ENCODE measurements around the gene USP43.
"Not testable (repeated sequence)": the region's sequence is repeated elsewhere in the genome, so short reads cannot be mapped to it uniquely, and the experiment has no call there.

Gene USP43

GRCh38 chr17:9644910-9645751 lies at the start of gene USP43:
TSS of gene USP43 (plus strand) at chr17:9645517. CDS start at chr17:9645633, 116 bp downstream.
- no peak for DNase-seq

GRCh38 chr17:9597638-9598037 lies 47.7 kb upstream of the USP43 start:
- DNase-seq = not testable (repeated sequence)

- no peak for DNase-seq
Observed at GRCh38 chr17:9598661-9599060, 46.7 kb upstream of the USP43 start.

GRCh38 chr17:9604583-9604982 lies 40.7 kb upstream of the USP43 start:
- DNase-seq = not testable (repeated sequence)

- DNase-seq = no peak
Observed at GRCh38 chr17:9606453-9606852, 38.9 kb upstream of the USP43 start.

- DNase-seq = not testable (repeated sequence)
Observed at GRCh38 chr17:9607058-9607457, 38.3 kb upstream of the USP43 start.

GRCh38 chr17:9611557-9611956 lies 33.8 kb upstream of the USP43 start:
- DNase-seq = no peak

- DNase-seq = no peak
Observed at GRCh38 chr17:9612006-9612405, 33.3 kb upstream of the USP43 start.

- DNase-seq = no peak
Observed at GRCh38 chr17:9615486-9615885, 29.8 kb upstream of the USP43 start.

- no peak for DNase-seq
Observed at GRCh38 chr17:9622961-9623360, 22.4 kb upstream of the USP43 start.

GRCh38 chr17:9628509-9628908 lies 16.8 kb upstream of the USP43 start:
- no peak for DNase-seq

- no peak for DNase-seq
Observed at GRCh38 chr17:9632741-9633140, 12.6 kb upstream of the USP43 start.

- DNase-seq = no peak
Observed at GRCh38 chr17:9635340-9635739, 10.0 kb upstream of the USP43 start.

- DNase-seq = no peak
Observed at GRCh38 chr17:9636501-9636900, 8.8 kb upstream of the USP43 start.

- DNase-seq = not testable (repeated sequence)
Observed at GRCh38 chr17:9640388-9640787, 4.9 kb upstream of the USP43 start.

- DNase-seq = no peak
Observed at GRCh38 chr17:9643611-9644010, 1.7 kb upstream of the USP43 start.

GRCh38 chr17:9645851-9646545 lies 681 bp downstream of the USP43 start:
- DNase-seq = no peak

GRCh38 chr17:9646546-9646885 lies 1.2 kb downstream of the USP43 start:
- DNase-seq = no peak

GRCh38 chr17:9647014-9647413 lies 1.7 kb downstream of the USP43 start:
- DNase-seq = no peak

GRCh38 chr17:9648521-9649110 lies 3.3 kb downstream of the USP43 start:
- no peak for DNase-seq

GRCh38 chr17:9658593-9659211 lies 13.4 kb downstream of the USP43 start:
- no peak for DNase-seq

- DNase-seq = no peak
Observed at GRCh38 chr17:9661027-9661426, 15.7 kb downstream of the USP43 start.

GRCh38 chr17:9663511-9663910 lies 18.2 kb downstream of the USP43 start:
- DNase-seq = not testable (repeated sequence)

All from KG1 (cell line).